ENCODE data around the gene PDK3. TPM values are rescaled to one million over a fixed set of nuclear protein-coding genes. Genes with fewer than 3 reads are reported as not detected.

Gene PDK3
- total RNA-seq, 4 donors from 2014 or later: 39.7 to 83.0 (median 60.2) TPM

DNA sequence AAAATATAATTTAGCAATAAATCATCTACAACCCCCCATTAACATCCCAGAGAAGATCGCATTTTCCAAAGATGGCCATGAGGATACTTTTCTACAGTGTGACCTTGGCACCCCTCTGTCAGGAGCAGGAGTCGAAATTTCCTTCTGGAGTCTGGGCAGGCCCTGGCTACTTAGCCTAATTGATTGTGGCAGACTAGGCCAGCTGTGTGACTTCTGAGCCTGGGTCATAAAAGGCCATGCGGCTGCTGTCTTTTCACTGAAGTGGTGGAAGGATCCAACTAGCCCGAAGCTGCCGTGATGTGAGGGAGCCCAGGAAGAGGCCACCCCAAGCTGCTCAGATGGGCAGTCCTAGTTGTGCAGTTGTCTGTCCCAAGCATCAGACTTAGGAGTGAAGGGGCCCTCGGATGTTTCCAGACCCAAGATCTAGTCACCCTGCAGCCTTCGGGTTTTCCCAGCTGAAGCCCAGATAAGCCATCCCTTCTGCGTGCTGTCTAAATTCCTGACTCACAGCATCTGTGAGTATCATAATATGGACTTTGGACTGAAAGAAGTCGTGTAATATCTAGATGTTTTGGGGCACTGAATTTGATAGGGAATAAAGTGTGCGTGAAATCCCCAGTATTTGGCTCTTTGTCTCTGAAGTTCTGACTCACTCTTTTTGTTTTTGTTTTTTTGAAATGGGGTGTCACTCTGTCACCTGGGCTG, 21.0 kb downstream of the PDK3 start:
- Histone ChIP-seq H3K4me1 (no peaks in the 10 kb centered on the region), H3K4me3 (no peak overlapping the region), H3K36me3 (no peaks in the 10 kb centered on the region), H3K27me3 (no peaks in the 10 kb centered on the region), H3K9me3 (no peaks in the 10 kb centered on the region), H3K27ac (no peak overlapping the region)
- 91% methylated on average over 10 of the region's 10 CpGs for WGBS
- no peak for DNase-seq (ENCODE audit: low spot score in 2 of 2)
- TF ChIP-seq POLR2A (IDR thresholded peaks at IDR 0.05): no peak
- TF ChIP-seq POLR2AphosphoS5 (IDR thresholded peaks at IDR 0.05): no peak
- TF ChIP-seq CTCF (IDR thresholded peaks at IDR 0.05): no peak
- TF ChIP-seq EP300 (IDR thresholded peaks at IDR 0.05): no peak

DNA sequence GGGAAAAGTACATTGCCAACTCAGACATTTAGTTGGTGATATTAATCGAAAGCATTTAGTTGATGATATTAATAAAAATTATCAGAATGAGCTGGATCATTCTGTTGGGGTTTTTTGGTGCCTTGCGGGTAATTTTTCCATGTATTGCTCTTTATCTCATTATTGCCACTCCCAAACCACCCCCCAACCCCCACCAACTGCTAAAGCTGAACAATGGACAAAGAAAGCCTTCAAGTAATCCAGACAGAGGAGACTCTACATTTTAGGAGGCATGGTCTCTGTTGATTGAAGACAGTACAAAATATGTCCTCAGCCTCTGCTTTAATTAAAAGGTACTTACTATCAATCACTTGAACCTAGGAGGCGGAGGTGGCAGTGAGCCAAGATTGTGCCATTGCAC, 22.5 kb downstream of the PDK3 start:
- TF ChIP-seq POLR2AphosphoS5 (IDR thresholded peaks at IDR 0.05): no peak
- TF ChIP-seq EP300 (IDR thresholded peaks at IDR 0.05): no peak
- no peak for TF ChIP-seq POLR2A (IDR thresholded peaks at IDR 0.05)
- TF ChIP-seq CTCF (IDR thresholded peaks at IDR 0.05): no peak
- H3K9me3 ChIP-seq: no peaks in the 10 kb centered on the region
- no peak overlapping the region for H3K27ac ChIP-seq
- H3K4me1 ChIP-seq: no peaks in the 10 kb centered on the region
- H3K27me3 ChIP-seq: no peaks in the 10 kb centered on the region
- no peaks in the 10 kb centered on the region for H3K36me3 ChIP-seq
- no peak overlapping the region for H3K4me3 ChIP-seq
- WGBS: 77% methylated on average over 3 of the region's 3 CpGs
- DNase-seq (ENCODE audit: low spot score in 2 of 2): no peak

- no peak for TF ChIP-seq POLR2A (IDR thresholded peaks at IDR 0.05)
- TF ChIP-seq EP300 (IDR thresholded peaks at IDR 0.05): no peak
- no peak for TF ChIP-seq CTCF (IDR thresholded peaks at IDR 0.05)
- TF ChIP-seq POLR2AphosphoS5 (IDR thresholded peaks at IDR 0.05): no peak
- Histone ChIP-seq H3K36me3 (no peaks in the 10 kb centered on the region), H3K27ac (no peak overlapping the region), H3K4me3 (no peak overlapping the region), H3K4me1 (peaks cover 11% of the 10 kb centered on the region), H3K27me3 (no peaks in the 10 kb centered on the region), H3K9me3 (no peaks in the 10 kb centered on the region)
- 76% methylated on average over 4 of the region's 4 CpGs for WGBS
- no peak for DNase-seq (ENCODE audit: low spot score in 2 of 2)
Observed at GRCh38 chrX:24491741-24492140, 26.7 kb downstream of the PDK3 start.

DNA sequence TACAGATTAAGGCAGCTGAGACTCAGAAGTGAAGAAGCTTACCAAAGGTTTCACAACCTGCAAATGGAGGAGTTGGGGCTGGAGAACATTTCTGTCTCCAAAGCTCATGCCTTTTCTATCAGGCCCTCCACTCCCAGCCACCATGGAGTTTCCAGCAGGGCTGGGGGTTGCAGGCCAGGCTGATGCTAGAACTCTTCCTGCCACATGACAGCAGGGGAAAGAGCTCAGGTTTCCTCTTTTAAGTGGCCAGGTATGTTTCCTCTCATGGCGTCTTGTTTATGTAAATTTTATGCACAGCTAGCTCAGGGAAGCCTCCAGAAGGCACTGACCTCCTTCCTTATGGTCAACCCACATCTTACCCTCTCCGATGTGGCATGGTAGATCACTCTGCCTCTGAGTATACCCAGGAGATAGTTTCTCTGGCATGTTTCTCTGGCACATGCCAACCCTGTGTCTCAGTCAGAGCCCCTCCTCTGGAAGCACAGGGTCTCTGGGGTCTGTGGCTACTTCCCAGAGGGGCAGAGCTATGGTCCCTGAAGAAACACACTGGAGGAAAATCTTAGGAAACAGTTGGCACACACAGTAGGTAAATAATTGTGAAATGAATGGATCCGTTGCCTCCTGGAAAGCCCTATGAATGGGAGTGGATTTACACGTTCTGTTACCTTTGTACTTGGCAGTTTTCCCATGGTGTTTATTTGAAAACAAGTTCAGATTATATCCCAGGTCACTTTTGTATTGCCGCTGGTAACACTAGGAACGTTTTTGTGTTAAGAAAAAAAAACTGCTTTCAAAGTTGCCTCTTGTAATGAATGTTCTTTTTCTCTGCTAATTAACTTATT, 28.9 kb downstream of the PDK3 start:
- no peaks in the 10 kb centered on the region for H3K9me3 ChIP-seq
- H3K27me3 ChIP-seq: no peaks in the 10 kb centered on the region
- H3K36me3 ChIP-seq: no peaks in the 10 kb centered on the region
- peaks cover 11% of the 10 kb centered on the region for H3K4me1 ChIP-seq
- TF ChIP-seq POLR2AphosphoS5 (IDR thresholded peaks at IDR 0.05) (no peak), POLR2A (IDR thresholded peaks at IDR 0.05) (no peak), CTCF (IDR thresholded peaks at IDR 0.05) (no peak), EP300 (IDR thresholded peaks at IDR 0.05) (no peak)
- no peak for DNase-seq (ENCODE audit: low spot score in 2 of 2)
- WGBS: 39% methylated on average over 6 of the region's 6 CpGs
- peak overlapping the region; percentile 14 for H3K27ac ChIP-seq
- H3K4me3 ChIP-seq: no peak overlapping the region

- H3K27ac ChIP-seq: peak overlapping the region; percentile 14
Observed at GRCh38 chrX:24494647-24495075, 29.6 kb downstream of the PDK3 start.

More at GRCh38 chrX:24494647-24495075, 29.6 kb downstream of the PDK3 start:
- no peaks in the 10 kb centered on the region for H3K36me3 ChIP-seq
- WGBS: 41% methylated on average over 8 of the region's 8 CpGs
- no peaks in the 10 kb centered on the region for H3K9me3 ChIP-seq
- no peak for DNase-seq (ENCODE audit: low spot score in 2 of 2)
- no peak overlapping the region for H3K4me3 ChIP-seq
- H3K27me3 ChIP-seq: no peaks in the 10 kb centered on the region
- peaks cover 11% of the 10 kb centered on the region for H3K4me1 ChIP-seq
- TF ChIP-seq POLR2AphosphoS5 (IDR thresholded peaks at IDR 0.05): no peak
- TF ChIP-seq CTCF (IDR thresholded peaks at IDR 0.05): no peak
- no peak for TF ChIP-seq EP300 (IDR thresholded peaks at IDR 0.05)
- TF ChIP-seq POLR2A (IDR thresholded peaks at IDR 0.05): no peak

Measured in suprapubic skin (tissue), 4 donors.